Fibroblast of mammary gland (primary cell): Measurements from ENCODE around the gene MARCHF9.
"Not testable (repeated sequence)": the region's sequence is repeated elsewhere in the genome, so short reads cannot be mapped to it uniquely, and the experiment has no call there.

Source experiments
- DNase-seq: peaks from one replicate; pipeline ENCODE4 v3.0.0-alpha.2; 2010; ENCODE audit warnings: low read depth
- H3K4me3 ChIP-seq: 2 replicates; pipeline ENCODE4 v1.5.1; 2011; ENCODE audit warnings: low read depth, mild to moderate bottlenecking, low read length, moderate library complexity; ENCODE audit not compliant: control insufficient read depth
- TF ChIP-seq, protein P1 (sequence below): conservative IDR thresholded peaks from 2 replicates; pipeline ENCODE4 v1.5.1; 2011; ENCODE audit warnings: low read depth, low read length, inconsistent platforms; ENCODE audit not compliant: control insufficient read depth, insufficient read depth

MARCHF9 gene

DNA sequence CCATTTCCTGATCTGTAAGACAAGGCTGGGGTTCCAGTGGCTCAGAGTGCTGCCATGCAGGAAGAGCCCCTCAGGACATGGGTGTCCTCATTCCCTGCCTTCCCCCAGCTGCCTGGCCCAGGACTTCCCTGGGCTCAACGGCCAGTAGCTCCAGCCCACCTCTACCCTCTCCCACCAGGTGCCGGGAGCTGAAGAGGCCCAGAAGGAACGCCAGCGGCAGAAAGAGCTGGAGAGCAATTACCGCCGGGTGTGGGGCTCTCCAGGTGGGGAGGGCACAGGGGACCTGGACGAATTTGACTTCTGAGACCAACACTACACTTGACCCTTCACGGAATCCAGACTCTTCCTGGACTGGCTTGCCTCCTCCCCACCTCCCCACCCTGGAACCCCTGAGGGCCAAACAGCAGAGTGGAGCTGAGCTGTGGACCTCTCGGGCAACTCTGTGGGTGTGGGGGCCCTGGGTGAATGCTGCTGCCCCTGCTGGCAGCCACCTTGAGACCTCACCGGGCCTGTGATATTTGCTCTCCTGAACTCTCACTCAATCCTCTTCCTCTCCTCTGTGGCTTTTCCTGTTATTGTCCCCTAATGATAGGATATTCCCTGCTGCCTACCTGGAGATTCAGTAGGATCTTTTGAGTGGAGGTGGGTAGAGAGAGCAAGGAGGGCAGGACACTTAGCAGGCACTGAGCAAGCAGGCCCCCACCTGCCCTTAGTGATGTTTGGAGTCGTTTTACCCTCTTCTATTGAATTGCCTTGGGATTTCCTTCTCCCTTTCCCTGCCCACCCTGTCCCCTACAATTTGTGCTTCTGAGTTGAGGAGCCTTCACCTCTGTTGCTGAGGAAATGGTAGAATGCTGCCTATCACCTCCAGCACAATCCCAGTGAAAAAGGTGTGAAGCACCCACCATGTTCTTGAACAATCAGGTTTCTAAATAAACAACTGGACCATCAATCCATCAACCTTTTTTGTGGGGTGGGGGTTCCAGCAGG is 34.0 kb upstream of the MARCHF9 start:
- no peak overlapping the region for H3K4me3 ChIP-seq
- TF ChIP-seq, protein P1, sequence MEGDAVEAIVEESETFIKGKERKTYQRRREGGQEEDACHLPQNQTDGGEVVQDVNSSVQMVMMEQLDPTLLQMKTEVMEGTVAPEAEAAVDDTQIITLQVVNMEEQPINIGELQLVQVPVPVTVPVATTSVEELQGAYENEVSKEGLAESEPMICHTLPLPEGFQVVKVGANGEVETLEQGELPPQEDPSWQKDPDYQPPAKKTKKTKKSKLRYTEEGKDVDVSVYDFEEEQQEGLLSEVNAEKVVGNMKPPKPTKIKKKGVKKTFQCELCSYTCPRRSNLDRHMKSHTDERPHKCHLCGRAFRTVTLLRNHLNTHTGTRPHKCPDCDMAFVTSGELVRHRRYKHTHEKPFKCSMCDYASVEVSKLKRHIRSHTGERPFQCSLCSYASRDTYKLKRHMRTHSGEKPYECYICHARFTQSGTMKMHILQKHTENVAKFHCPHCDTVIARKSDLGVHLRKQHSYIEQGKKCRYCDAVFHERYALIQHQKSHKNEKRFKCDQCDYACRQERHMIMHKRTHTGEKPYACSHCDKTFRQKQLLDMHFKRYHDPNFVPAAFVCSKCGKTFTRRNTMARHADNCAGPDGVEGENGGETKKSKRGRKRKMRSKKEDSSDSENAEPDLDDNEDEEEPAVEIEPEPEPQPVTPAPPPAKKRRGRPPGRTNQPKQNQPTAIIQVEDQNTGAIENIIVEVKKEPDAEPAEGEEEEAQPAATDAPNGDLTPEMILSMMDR: no peak
- DNase-seq: no peak

DNA sequence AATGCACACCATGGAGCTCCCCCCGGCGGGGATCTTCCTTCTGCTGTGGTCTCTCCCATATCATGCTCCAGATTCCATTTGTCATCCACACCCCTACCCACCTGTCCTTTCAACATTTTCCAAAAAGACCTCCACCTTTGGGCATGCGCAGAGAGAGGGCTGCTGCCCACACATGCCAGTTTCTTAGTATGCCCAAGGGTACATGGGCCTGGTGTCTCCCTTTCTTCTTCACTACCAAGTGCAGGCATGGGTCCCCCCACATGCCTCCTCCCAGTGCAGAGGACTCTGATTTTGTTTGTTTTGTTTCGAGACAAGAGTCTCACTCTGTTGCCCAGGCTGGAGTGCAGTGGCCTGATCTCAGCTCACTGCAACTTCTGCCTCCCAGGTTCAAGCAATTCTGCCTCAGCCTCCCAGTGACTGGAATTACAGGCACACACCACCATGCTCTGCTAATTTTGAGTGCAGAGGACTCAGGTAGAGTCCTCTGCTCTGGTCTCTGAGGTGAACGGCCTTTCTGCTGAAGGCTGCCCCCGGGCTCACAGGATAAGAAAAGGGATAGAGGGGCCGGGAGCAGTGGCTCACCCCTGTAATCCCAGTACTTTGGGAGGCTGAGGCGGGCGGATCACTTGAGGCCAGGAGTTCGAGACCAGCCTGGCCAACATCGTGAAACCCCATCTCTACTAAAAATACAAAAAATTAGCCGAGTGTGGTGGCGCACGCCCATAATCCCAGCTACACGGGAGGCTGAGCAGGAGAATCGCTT is 32.9 kb upstream of the MARCHF9 start:
- DNase-seq, H3K4me3 ChIP-seq: not testable (repeated sequence)

DNA sequence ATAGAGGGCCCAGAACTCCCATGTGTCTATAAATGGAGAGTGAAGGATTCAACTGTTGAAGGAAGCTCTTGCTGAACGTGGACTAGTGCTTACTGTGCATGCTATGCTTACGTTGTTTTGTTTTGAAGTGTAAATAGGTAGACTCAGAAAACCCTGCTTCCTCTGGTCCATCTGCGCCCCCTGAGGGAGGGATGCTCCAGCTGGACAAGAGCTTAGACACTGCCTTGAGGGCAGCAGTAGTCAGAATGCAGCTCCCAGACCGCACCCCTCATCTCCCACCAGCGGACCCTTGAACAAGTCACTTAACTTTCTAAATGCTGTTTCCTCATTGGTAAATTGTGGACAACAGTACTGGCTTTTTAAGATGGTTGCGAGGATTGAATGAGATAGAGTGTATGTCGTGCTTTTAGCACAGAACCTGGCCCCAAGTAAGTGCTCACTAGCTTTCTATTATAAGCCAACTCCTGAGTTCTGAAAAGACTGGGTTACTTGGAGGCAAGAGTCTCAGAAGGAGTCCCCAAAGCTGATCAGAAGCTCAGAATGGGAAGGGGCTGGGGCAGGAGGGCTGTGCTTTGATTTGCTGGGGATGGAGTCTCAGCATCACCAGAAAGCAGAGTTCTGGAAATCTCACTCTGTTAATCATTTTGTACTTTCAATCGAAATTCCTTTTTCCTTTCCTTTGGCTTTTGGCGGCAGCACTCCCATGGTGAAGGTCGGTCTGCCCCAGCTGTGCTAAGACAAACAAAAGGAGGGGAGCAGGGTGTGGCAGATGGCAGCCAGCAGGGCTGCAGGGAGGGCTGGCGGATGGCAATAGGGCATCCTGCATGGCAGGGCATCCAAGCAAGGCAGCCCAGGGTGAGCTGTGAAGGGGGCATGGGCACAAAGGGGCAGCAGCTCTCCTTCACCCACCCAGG is 31.9 kb upstream of the MARCHF9 start:
- DNase-seq: no peak
- TF ChIP-seq, protein P1: no peak
- no peak overlapping the region for H3K4me3 ChIP-seq

DNA sequence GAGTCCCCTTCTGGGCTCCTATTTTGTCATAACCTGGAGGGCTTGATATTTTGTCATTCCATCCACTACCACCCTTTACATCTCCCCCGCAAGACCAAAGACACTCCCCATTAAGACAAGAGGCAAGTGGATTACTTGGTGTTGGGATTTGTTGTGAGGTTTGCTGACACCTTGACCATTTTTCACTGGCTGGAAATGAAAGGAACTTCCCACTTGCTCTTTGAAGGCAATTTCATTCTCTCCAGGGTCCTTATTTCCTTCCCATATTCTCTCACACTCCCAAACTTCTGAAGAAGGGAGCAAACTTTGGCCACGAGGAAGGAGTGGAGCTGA is 31.3 kb upstream of the MARCHF9 start:
- TF ChIP-seq, protein P1: no peak
- no peak overlapping the region for H3K4me3 ChIP-seq
- no peak for DNase-seq

DNA sequence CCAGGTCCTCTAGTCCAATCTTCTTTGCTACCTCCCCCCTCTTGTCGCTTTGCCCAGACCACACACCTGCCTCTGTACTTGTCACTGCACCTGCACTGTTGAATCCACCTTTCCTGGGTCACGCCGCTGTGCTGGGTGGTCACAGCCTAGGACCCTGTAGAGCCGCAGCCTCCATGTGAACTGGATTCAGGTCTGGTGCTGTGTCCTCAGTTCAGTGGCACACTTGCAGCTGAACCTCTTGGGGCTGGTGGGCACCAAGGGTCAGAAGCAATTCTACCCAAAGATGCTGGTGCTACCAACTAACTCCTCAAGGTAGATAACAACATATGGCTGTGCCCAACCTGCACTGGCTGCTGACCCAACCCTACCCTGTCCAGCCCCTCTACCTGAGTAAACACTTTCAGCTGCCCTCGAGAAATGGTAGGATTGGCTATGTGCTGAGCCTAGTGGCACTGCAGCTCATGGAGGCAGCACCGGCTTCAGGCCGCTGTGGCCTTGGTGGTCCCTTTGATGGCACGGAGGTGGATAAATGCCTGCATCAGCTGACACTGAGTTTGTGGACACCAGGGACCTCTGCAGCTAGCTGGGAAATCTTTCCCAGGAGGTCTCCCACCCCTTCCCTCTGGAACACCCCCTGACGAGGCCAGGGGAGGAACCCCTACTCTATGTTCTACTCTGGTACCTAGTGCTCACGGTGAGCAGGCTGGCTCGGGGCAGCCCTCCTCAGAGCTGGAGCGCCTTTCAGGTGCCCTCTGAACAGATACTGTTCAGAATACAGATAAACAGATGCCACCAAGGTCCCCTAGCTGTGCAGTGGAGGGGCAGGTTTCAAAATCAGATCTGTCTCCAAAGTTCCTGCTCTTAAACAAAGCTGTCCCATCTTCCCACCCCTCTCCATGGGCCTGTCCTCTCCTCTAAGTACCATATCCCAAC is 30.6 kb upstream of the MARCHF9 start:
- no peak overlapping the region for H3K4me3 ChIP-seq
- TF ChIP-seq, protein P1: no peak
- DNase-seq: no peak

DNA sequence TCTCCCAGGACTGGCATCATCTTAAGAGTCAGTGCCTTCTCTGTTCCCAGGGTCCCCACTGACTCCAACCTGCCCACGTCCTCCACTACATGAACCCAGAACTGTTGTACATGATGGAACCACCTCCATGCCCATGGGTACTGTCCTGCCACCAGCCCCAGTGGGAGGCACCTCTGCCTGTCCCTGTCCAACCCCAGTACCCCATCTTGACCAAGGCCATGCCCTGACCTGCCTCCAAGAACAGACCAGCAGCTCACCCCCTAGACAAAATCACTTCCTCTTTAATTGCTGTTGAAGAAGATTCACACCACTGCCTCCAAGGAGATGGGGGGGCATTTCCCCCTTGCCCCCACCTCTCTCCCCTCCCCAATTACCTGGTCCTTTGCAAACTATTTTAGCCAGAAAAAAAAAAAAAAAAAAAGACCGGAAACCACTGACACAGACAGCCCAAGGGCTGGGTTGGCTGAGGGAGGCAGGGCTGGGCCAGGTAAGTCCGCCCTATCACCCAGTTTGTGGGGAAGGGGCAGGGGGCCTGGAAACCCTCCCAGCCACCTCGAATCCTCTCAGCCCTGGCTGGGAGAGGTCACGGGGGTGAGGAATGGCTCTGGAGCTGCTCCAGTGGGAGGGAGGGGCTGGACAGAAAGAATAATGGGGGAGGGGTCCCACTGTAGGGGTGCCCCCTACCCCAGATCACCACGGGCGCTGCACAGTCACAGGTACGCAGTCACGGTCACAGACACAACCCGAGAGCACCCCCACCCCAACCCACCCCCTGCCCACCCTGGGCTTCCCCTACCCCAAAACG is 29.8 kb upstream of the MARCHF9 start:
- TF ChIP-seq, protein P1: no peak
- DNase-seq: no peak
- H3K4me3 ChIP-seq: no peak overlapping the region
